Muscle of back (tissue), 11 donors: ENCODE measurements around the gene SPATS2L. TPM values are rescaled to one million over a fixed set of nuclear protein-coding genes. Genes with fewer than 3 reads are reported as not detected.

Experiments
- DNase-seq, 3 donors: peaks; one replicate each; pipeline versions ENCODE4 v3.0.0 to v3.0.0-alpha.2; 2013
- polyA plus RNA-seq, 10 donors: library from polyadenylated mRNA; unstranded; fragments of 120-200 nt; gene quantifications; one replicate each; pipeline ENCODE4 v1.2.1, GENCODE V29; 2013; ENCODE audit not compliant: insufficient read length in 10 of 10

Gene SPATS2L
- polyA plus RNA-seq, 10 donors: 193 to 235 (median 219) TPM

GRCh38 chr2:200438251-200438650 lies 131.8 kb downstream of the SPATS2L start:
- no peak for DNase-seq

- DNase-seq: no peak
Observed at GRCh38 chr2:200438846-200439245, 132.4 kb downstream of the SPATS2L start.

GRCh38 chr2:200439981-200440380 lies 133.5 kb downstream of the SPATS2L start:
- DNase-seq: no peak

- peak in 1 of 3 donors; percentile 45 for DNase-seq
Observed at GRCh38 chr2:200442471-200442870, 136.0 kb downstream of the SPATS2L start.

GRCh38 chr2:200443376-200443775 lies 136.9 kb downstream of the SPATS2L start:
- no peak for DNase-seq

GRCh38 chr2:200443916-200444315 lies 137.4 kb downstream of the SPATS2L start:
- DNase-seq: peak in 1 of 3 donors; percentile 34

- DNase-seq: no peak
Observed at GRCh38 chr2:200444530-200444929, 138.0 kb downstream of the SPATS2L start.

- no peak for DNase-seq
Observed at GRCh38 chr2:200445284-200445683, 138.8 kb downstream of the SPATS2L start.

- DNase-seq: no peak
Observed at GRCh38 chr2:200446612-200447011, 140.1 kb downstream of the SPATS2L start.

GRCh38 chr2:200447139-200447855 lies 140.8 kb downstream of the SPATS2L start:
- DNase-seq: no peak

- DNase-seq: no peak
Observed at GRCh38 chr2:200448455-200448854, 142.0 kb downstream of the SPATS2L start.

GRCh38 chr2:200449149-200449548 lies 142.7 kb downstream of the SPATS2L start:
- DNase-seq: no peak

GRCh38 chr2:200450288-200450687 lies 143.8 kb downstream of the SPATS2L start:
- DNase-seq: no peak

GRCh38 chr2:200451511-200451910 lies 145.0 kb downstream of the SPATS2L start:
- DNase-seq: no peak

GRCh38 chr2:200452377-200452776 lies 145.9 kb downstream of the SPATS2L start:
- no peak for DNase-seq

- DNase-seq: no peak
Observed at GRCh38 chr2:200453142-200453852, 146.8 kb downstream of the SPATS2L start.

- no peak for DNase-seq
Observed at GRCh38 chr2:200453853-200454534, 147.5 kb downstream of the SPATS2L start.

GRCh38 chr2:200454927-200455801 lies 148.7 kb downstream of the SPATS2L start:
- no peak for DNase-seq

- DNase-seq: no peak
Observed at GRCh38 chr2:200455958-200456421, 149.5 kb downstream of the SPATS2L start.

GRCh38 chr2:200456567-200456966 lies 150.1 kb downstream of the SPATS2L start:
- DNase-seq: no peak

GRCh38 chr2:200459101-200459500 lies 152.6 kb downstream of the SPATS2L start:
- DNase-seq: no peak
